Osteocyte (in vitro differentiated cells): ENCODE measurements around the gene DYNC2H1. TPM values are rescaled to one million over a fixed set of nuclear protein-coding genes. Genes with fewer than 3 reads are reported as not detected.

ENCODE experiments used
- DNase-seq: peaks from one replicate; pipeline ENCODE4 v3.0.0; 2021; ENCODE audit warnings: mixed read lengths; ENCODE audit not compliant: unreplicated experiment; ENCODE audit errors: extremely low spot score
- H3K27ac Mint-ChIP-seq: one replicate; pipeline ENCODE4 v1.8.0; 2021; ENCODE audit warnings: mild to moderate bottlenecking, mixed read lengths; ENCODE audit not compliant: unreplicated experiment
- H3K27me3 Mint-ChIP-seq: one replicate; pipeline ENCODE4 v1.8.0; 2021; ENCODE audit warnings: mixed read lengths; ENCODE audit not compliant: unreplicated experiment
- H3K36me3 Mint-ChIP-seq: one replicate; pipeline ENCODE4 v1.8.0; 2021; ENCODE audit warnings: mixed read lengths; ENCODE audit not compliant: unreplicated experiment
- H3K4me1 Mint-ChIP-seq: one replicate; pipeline ENCODE4 v1.8.0; 2021; ENCODE audit warnings: mixed read lengths; ENCODE audit not compliant: unreplicated experiment
- H3K4me3 Mint-ChIP-seq: one replicate; pipeline ENCODE4 v1.8.0; 2021; ENCODE audit warnings: mild to moderate bottlenecking, moderate library complexity, mixed read lengths; ENCODE audit not compliant: unreplicated experiment
- H3K9me3 Mint-ChIP-seq: one replicate; pipeline ENCODE4 v1.8.0; 2021; ENCODE audit warnings: mixed read lengths; ENCODE audit not compliant: unreplicated experiment
- total RNA-seq: library from RNA; stranded (reverse); gene quantifications from 2 replicates; pipeline ENCODE4 v1.2.1, GENCODE V29; 2021
- TF ChIP-seq, protein P1 (sequence below): fragments of 200-600 bp; sonication (generic); IDR thresholded peaks from 2 replicates; pipeline ENCODE4 v1.5.0; 2021; ENCODE audit warnings: antibody characterized with exemption, mild to moderate bottlenecking, moderate library complexity

Gene DYNC2H1
- total RNA-seq, 1 donor from 2014 or later: 23.4 TPM

DNA sequence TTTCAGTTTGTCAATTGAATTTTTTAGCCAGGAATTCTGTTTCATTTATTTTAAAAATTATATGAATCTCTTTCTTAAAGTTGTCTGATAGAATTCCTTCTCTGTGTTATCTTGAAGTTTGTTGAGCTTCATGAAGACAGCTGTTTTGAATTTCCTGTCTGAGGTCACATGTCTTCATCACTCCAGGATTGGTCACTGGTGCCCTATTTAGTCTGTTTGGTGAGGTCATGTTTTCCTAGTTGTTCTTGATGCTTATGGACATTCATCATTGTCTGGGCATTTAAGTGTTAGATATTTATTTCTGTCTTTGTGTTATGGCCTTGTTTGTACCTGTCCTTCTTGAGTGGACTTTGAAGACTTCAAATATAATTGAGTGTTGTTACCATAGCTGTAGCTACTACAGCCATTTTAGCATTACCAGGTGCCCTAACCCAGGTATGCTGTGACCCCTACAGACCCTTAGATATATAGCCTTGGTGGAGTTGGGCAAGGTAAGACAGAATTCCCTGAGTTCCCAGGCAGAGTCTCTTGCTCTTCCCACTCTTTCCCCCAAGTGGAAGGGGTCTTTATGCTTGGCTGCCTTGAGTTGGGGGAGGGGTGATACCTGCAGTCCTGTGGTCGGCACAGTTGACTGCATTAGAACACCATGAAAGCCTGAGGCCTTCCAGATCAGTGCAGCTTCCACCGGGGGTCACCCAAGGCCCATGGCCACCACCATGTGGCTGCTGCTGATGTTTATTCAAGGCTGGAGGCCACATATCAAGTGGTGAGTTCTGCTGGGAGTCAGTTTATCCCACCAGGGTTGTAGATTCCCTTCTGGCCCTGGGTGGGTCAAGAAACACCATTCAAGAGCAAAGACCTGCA is 229.6 kb downstream of the DYNC2H1 start:
- H3K27ac Mint-ChIP-seq: no peak overlapping the region
- no peak for DNase-seq
- H3K27me3 Mint-ChIP-seq: no peaks in the 10 kb centered on the region
- H3K36me3 Mint-ChIP-seq: peaks cover 12% of the 10 kb centered on the region
- H3K4me1 Mint-ChIP-seq: peaks cover 11% of the 10 kb centered on the region
- H3K4me3 Mint-ChIP-seq: no peak overlapping the region
- peaks cover 15% of the 10 kb centered on the region for H3K9me3 Mint-ChIP-seq
- TF ChIP-seq, protein P1, sequence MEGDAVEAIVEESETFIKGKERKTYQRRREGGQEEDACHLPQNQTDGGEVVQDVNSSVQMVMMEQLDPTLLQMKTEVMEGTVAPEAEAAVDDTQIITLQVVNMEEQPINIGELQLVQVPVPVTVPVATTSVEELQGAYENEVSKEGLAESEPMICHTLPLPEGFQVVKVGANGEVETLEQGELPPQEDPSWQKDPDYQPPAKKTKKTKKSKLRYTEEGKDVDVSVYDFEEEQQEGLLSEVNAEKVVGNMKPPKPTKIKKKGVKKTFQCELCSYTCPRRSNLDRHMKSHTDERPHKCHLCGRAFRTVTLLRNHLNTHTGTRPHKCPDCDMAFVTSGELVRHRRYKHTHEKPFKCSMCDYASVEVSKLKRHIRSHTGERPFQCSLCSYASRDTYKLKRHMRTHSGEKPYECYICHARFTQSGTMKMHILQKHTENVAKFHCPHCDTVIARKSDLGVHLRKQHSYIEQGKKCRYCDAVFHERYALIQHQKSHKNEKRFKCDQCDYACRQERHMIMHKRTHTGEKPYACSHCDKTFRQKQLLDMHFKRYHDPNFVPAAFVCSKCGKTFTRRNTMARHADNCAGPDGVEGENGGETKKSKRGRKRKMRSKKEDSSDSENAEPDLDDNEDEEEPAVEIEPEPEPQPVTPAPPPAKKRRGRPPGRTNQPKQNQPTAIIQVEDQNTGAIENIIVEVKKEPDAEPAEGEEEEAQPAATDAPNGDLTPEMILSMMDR: no peak

DNA sequence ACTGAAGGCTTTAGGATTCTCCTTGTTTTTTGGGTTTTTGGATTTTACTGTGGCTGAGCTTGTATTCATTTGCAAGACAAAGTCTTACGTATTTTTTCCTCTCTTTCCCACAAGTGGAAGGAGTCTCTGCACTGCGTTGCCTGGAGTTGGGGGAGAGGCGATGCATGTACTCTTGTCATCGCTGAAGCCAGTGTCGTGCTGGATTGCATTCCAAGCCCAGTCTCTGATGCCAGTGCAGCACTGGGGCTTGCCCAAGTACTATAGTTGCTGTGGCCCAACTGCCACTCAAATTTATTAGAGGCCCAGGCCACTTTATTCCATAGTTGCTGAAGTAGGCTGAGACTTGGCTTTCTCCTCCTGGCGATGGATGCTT is 230.2 kb downstream of the DYNC2H1 start:
- no peak overlapping the region for H3K4me3 Mint-ChIP-seq
- H3K36me3 Mint-ChIP-seq: peaks cover 12% of the 10 kb centered on the region
- peaks cover 11% of the 10 kb centered on the region for H3K4me1 Mint-ChIP-seq
- TF ChIP-seq, protein P1: no peak
- H3K27ac Mint-ChIP-seq: no peak overlapping the region
- no peak for DNase-seq
- no peaks in the 10 kb centered on the region for H3K27me3 Mint-ChIP-seq
- peaks cover 15% of the 10 kb centered on the region for H3K9me3 Mint-ChIP-seq

DNA sequence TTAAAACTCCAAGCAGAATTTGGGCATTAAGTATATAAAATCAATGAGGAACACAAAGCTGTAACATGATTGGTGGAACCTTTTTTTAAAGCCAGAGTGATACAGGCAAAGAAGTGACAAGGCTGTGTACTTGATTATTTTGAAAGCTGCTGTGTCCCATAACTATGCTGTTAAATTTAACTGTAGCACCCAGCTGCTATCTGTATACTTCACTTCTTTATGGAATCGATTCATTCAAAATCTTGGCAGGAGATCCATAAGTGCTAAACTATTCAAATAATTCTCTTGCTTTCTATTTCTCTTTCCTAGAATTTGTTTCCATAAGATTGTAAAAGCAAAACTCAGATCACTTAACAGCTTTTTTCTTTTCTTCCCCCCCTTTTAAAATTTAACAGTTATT is 231.7 kb downstream of the DYNC2H1 start:
- Mint-ChIP-seq H3K27ac (no peak overlapping the region), H3K27me3 (no peaks in the 10 kb centered on the region), H3K4me3 (no peak overlapping the region), H3K9me3 (peaks cover 15% of the 10 kb centered on the region), H3K36me3 (peaks cover 12% of the 10 kb centered on the region), H3K4me1 (peaks cover 18% of the 10 kb centered on the region)
- TF ChIP-seq, protein P1: no peak
- DNase-seq: no peak

DNA sequence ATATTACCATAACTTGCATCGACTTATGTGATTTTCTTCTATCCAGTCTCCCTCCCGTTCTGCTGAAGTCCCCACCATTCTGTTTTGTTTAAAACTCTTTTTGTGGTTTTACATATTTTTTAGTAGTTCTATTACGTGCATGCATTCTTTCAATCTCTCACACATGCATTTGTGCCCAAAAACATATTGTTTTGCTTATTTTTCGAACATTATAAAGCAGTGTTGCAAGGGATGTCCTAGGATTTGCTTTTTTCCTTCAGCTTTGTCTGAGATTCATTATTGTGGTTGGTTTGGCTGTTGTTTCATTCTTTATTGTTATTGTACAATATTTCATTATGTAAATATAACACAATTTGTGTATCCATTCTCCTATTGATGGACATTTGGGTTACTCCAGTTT is 235.7 kb downstream of the DYNC2H1 start:
- TF ChIP-seq, protein P1: no peak
- H3K4me3 Mint-ChIP-seq: no peak overlapping the region
- peaks cover 8% of the 10 kb centered on the region for H3K4me1 Mint-ChIP-seq
- no peaks in the 10 kb centered on the region for H3K27me3 Mint-ChIP-seq
- peaks cover 5% of the 10 kb centered on the region for H3K36me3 Mint-ChIP-seq
- no peak overlapping the region for H3K27ac Mint-ChIP-seq
- no peaks in the 10 kb centered on the region for H3K9me3 Mint-ChIP-seq
- DNase-seq: no peak

DNA sequence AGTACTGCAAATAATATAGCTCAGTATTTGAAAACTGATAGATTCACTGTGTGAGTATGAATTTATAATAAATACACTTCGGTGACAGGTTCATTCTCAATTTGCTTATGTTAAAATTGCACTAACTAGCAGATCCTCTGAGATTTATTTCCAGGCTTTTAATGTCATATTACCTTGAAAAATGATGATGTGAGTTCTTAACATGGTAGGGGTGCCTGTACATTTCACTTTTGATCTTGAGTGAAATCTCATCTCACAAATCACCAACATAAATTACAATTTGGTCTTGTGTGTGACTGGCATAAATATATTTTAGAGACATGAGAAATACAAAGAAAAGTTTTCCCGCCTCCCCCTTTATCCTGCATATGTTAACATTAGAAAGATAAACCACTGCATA is 240.4 kb downstream of the DYNC2H1 start:
- TF ChIP-seq, protein P1: no peak
- H3K4me1 Mint-ChIP-seq: peaks cover 9% of the 10 kb centered on the region
- H3K4me3 Mint-ChIP-seq: no peak overlapping the region
- H3K36me3 Mint-ChIP-seq: peaks cover 5% of the 10 kb centered on the region
- no peak overlapping the region for H3K27ac Mint-ChIP-seq
- no peaks in the 10 kb centered on the region for H3K27me3 Mint-ChIP-seq
- no peak for DNase-seq
- H3K9me3 Mint-ChIP-seq: no peaks in the 10 kb centered on the region
